Esophagus muscularis mucosa (tissue), 4 donors: ENCODE measurements around the gene MYO9B. TPM values are rescaled to one million over a fixed set of nuclear protein-coding genes. Genes with fewer than 3 reads are reported as not detected.

ENCODE experiments used
- DNase-seq: peaks from one replicate; pipeline ENCODE4 v3.0.0-alpha.2; 2017; ENCODE audit errors: extremely low spot score
- H3K27ac ChIP-seq, 4 donors: fragments of 200-600 bp; sonication (generic); replicated peaks in 1 of 4; 1 replicate in 3 of 4; 2 replicates in 1 of 4; pipeline ENCODE4 v1.5.1; 2016 to 2019; ENCODE audit warnings: mild to moderate bottlenecking in 1 of 4
- H3K27me3 ChIP-seq, 4 donors: fragments of 200-600 bp; sonication (generic); one replicate each; pipeline versions ENCODE4 v1.5.1 to v1.6.0; 2016 to 2019
- H3K36me3 ChIP-seq, 4 donors: fragments of 200-600 bp; sonication (generic); one replicate each; pipeline ENCODE4 v1.5.1; 2016 to 2019
- H3K4me1 ChIP-seq, 4 donors: fragments of 200-600 bp; sonication (generic); one replicate each; pipeline ENCODE4 v1.5.1; 2016 to 2019
- H3K4me3 ChIP-seq, 4 donors: fragments of 200-600 bp; sonication (generic); 1 replicate in 2 of 4; 2 replicates in 2 of 4; pipeline ENCODE4 v1.5.1; 2016 to 2019; ENCODE audit warnings: mild to moderate bottlenecking in 4 of 4, moderate library complexity in 1 of 4
- H3K9me3 ChIP-seq, 4 donors: fragments of 200-600 bp; sonication (generic); 1 replicate in 3 of 4; 2 replicates in 1 of 4; pipeline ENCODE4 v1.5.1; 2016 to 2019
- EP300 ChIP-seq: sonication (generic); formaldehyde crosslinking; IDR thresholded peaks from one replicate; pipeline ENCODE4 v1.6.1; 2017; ENCODE audit warnings: antibody characterized with exemption
- POLR2A ChIP-seq: fragments of 450-650 bp; IDR thresholded peaks from one replicate; pipeline ENCODE4 v1.6.1; 2017; ENCODE audit warnings: antibody characterized with exemption, moderate library complexity, mild to moderate bottlenecking, low read depth
- POLR2AphosphoS5 ChIP-seq, 2 donors: sonication (generic); formaldehyde crosslinking; IDR thresholded peaks; one replicate each; pipeline ENCODE4 v1.6.1; 2017; ENCODE audit warnings: antibody characterized with exemption in 2 of 2
- WGBS: methylation state at CpG from one replicate; pipeline ENCODE4 v1.1.5; 2018; 5-methylcytosine and 5-hydroxymethylcytosine counted together
- intact Hi-C: fragments of 100-400 bp; cut with DNase I; formaldehyde crosslinking; loops from one replicate; pipeline ENCODE4 v1.15.1; 2023
- total RNA-seq, 4 donors: library from RNA; depleted of rRNA; stranded (reverse); fragments of >200 nt; gene quantifications; one replicate each; pipeline versions ENCODE4 v1.1.0 to v1.2.1, GENCODE V29; 2016
- TF ChIP-seq, protein P1 (sequence below), 3 experiments: fragments of 200-600 bp in 2 of 3; fragments of 450-650 bp in 1 of 3; sonication (generic) in 2 of 3; IDR thresholded peaks; one replicate each; pipeline ENCODE4 v1.5.1; 2017 to 2019; ENCODE audit warnings: antibody characterized with exemption in 3 of 3, mild to moderate bottlenecking in 2 of 3, moderate library complexity in 1 of 3

MYO9B gene
- total RNA-seq, 4 donors from 2014 or later, result 52.6 to 73.3 (median 57.7) TPM

DNA sequence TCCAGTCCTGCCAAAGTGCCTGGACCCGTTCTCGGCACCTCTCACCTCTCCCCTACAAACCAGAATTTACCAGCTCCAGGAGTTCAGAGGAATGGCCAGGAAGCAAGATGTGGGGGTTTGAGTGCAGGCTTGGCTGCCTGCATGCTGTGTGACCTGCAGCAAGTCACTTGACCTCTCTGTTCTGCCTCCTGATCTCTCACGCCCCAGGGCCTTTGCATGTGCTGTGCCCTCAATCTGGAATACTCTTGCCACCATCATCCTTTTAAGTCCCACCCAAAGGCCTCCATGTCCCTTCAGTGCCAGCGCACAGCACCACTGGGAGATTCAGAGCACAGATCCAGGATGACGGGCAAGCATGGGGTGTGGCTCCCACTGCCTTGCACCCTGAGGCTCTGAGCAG, 43.4 kb downstream of the MYO9B start:
- no peak for TF ChIP-seq POLR2AphosphoS5 (IDR thresholded peaks at IDR 0.05)
- TF ChIP-seq POLR2A, result no peak
- TF ChIP-seq EP300, result no peak
- TF ChIP-seq, protein P1, sequence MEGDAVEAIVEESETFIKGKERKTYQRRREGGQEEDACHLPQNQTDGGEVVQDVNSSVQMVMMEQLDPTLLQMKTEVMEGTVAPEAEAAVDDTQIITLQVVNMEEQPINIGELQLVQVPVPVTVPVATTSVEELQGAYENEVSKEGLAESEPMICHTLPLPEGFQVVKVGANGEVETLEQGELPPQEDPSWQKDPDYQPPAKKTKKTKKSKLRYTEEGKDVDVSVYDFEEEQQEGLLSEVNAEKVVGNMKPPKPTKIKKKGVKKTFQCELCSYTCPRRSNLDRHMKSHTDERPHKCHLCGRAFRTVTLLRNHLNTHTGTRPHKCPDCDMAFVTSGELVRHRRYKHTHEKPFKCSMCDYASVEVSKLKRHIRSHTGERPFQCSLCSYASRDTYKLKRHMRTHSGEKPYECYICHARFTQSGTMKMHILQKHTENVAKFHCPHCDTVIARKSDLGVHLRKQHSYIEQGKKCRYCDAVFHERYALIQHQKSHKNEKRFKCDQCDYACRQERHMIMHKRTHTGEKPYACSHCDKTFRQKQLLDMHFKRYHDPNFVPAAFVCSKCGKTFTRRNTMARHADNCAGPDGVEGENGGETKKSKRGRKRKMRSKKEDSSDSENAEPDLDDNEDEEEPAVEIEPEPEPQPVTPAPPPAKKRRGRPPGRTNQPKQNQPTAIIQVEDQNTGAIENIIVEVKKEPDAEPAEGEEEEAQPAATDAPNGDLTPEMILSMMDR (IDR thresholded peaks at IDR 0.05), result no peak
- intact Hi-C loops, result no loop called here
- 92% methylated on average over 4 of the region's 5 CpGs for WGBS
- no peak overlapping the region for H3K27ac ChIP-seq
- H3K36me3 ChIP-seq, result peaks cover 0 to 18% (median 7%) of the 10 kb centered on the region in 4 donors
- no peak overlapping the region for H3K4me3 ChIP-seq
- peaks cover 0 to 30% (median 10%) of the 10 kb centered on the region in 4 donors for H3K4me1 ChIP-seq
- DNase-seq, result no peak
- H3K27me3 ChIP-seq, result no peaks in the 10 kb centered on the region
- H3K9me3 ChIP-seq, result no peaks in the 10 kb centered on the region

GRCh38 chr19:17121736-17122293, 46.2 kb downstream of the MYO9B start:
- TF ChIP-seq EP300, result no peak
- TF ChIP-seq POLR2AphosphoS5 (IDR thresholded peaks at IDR 0.05), result no peak
- TF ChIP-seq, protein P1 (IDR thresholded peaks at IDR 0.05), result no peak
- Histone ChIP-seq H3K27me3 (no peaks in the 10 kb centered on the region), H3K36me3 (peaks cover 0 to 12% (median 7%) of the 10 kb centered on the region in 4 donors), H3K4me1 (peaks cover 15 to 30% (median 22%) of the 10 kb centered on the region in 4 donors), H3K27ac (no peak overlapping the region), H3K9me3 (no peaks in the 10 kb centered on the region), H3K4me3 (no peak overlapping the region)
- 73% methylated on average over 9 of the region's 9 CpGs for WGBS
- DNase-seq, result no peak
- intact Hi-C loops, result no loop called here

DNA sequence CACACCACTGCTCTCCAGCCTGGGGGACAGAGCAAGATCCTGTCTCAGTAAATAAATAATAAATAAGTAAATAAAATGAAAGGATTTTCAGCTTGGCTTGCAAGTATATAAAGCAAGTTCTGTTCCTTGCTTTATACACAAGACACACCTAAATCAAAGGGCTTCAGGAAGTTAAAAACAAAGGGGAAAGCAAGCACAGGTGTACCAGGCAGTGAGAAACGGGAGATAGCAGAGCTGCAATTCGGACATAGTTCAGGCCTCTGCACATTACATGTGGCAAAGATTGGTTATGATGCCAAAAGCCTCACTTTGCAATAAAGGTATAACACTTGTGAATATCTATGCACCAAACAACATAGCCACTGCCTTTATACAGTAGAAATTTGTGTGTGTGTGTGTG, 47.5 kb downstream of the MYO9B start:
- peaks cover 15 to 28% (median 19%) of the 10 kb centered on the region in 4 donors for H3K4me1 ChIP-seq
- no peaks in the 10 kb centered on the region for H3K27me3 ChIP-seq
- no peak overlapping the region for H3K27ac ChIP-seq
- WGBS, result 97% methylated on average over 2 of the region's 2 CpGs
- intact Hi-C loops, result no loop called here
- TF ChIP-seq POLR2A (no peak), POLR2AphosphoS5 (IDR thresholded peaks at IDR 0.05) (no peak), EP300 (no peak)
- TF ChIP-seq, protein P1 (IDR thresholded peaks at IDR 0.05), result no peak
- H3K9me3 ChIP-seq, result no peaks in the 10 kb centered on the region
- DNase-seq, result no peak
- H3K36me3 ChIP-seq, result peaks cover 0 to 20% (median 12%) of the 10 kb centered on the region in 4 donors
- H3K4me3 ChIP-seq, result no peak overlapping the region

- Histone ChIP-seq H3K27ac (no peak overlapping the region), H3K4me3 (no peak overlapping the region), H3K36me3 (peaks cover 0 to 28% (median 13%) of the 10 kb centered on the region in 4 donors), H3K27me3 (no peaks in the 10 kb centered on the region), H3K9me3 (no peaks in the 10 kb centered on the region), H3K4me1 (peaks cover 15 to 28% (median 19%) of the 10 kb centered on the region in 4 donors)
- intact Hi-C loops, result no loop called here
- TF ChIP-seq POLR2A (no peak), POLR2AphosphoS5 (IDR thresholded peaks at IDR 0.05) (no peak), EP300 (no peak)
- TF ChIP-seq, protein P1 (IDR thresholded peaks at IDR 0.05), result no peak
- WGBS, result 100% methylated on average over 1 of the region's 1 CpG
- no peak for DNase-seq
Observed at GRCh38 chr19:17124025-17124424, 48.4 kb downstream of the MYO9B start.
